Measurements from ENCODE around the gene SLC2A13. TPM values are rescaled to one million over a fixed set of nuclear protein-coding genes. Genes with fewer than 3 reads are reported as not detected.

SLC2A13 gene
- total RNA-seq, 1 donor from 2014 or later, result 15.8 TPM

- no peak for TF ChIP-seq CTCF (IDR thresholded peaks at IDR 0.05; ENCODE audit: unreplicated experiment)
- no peak for DNase-seq (ENCODE audit: low spot score)
- Mint-ChIP-seq H3K27me3 (ENCODE audit: unreplicated experiment) (no peaks in the 10 kb centered on the region), H3K27ac (ENCODE audit: unreplicated experiment) (no peak overlapping the region), H3K4me3 (ENCODE audit: unreplicated experiment) (no peak overlapping the region), H3K36me3 (ENCODE audit: low read depth, unreplicated experiment) (peaks cover 21% of the 10 kb centered on the region), H3K9me3 (ENCODE audit: unreplicated experiment) (peaks cover 7% of the 10 kb centered on the region), H3K4me1 (ENCODE audit: unreplicated experiment) (no peaks in the 10 kb centered on the region)
Measured at GRCh38 chr12:39878753-39879152, 227.1 kb downstream of the SLC2A13 start.

DNA sequence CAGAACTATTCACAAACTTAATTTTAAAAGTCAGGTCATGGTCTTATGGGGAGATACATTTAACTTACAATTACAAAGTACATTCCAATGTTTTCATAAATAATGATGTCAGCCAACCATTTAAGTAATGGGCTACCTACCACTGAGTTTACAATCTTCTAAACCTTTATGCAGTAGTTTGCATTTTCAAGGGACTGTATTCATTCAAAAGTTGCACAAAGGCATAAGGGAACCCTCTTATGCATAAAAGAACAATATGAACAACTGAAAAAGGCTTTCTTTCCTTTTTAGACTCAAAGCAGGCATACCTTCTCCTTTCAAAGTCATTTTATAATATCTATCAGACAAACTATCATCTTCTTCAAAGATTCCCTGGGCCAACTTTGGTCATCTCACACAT is 230.2 kb downstream of the SLC2A13 start:
- Mint-ChIP-seq H3K27me3 (ENCODE audit: unreplicated experiment) (no peaks in the 10 kb centered on the region), H3K4me3 (ENCODE audit: unreplicated experiment) (no peak overlapping the region), H3K36me3 (ENCODE audit: low read depth, unreplicated experiment) (peaks cover 21% of the 10 kb centered on the region), H3K27ac (ENCODE audit: unreplicated experiment) (no peak overlapping the region), H3K9me3 (ENCODE audit: unreplicated experiment) (peaks cover 7% of the 10 kb centered on the region), H3K4me1 (ENCODE audit: unreplicated experiment) (no peaks in the 10 kb centered on the region)
- TF ChIP-seq CTCF (IDR thresholded peaks at IDR 0.05; ENCODE audit: unreplicated experiment), result no peak
- DNase-seq (ENCODE audit: low spot score), result no peak

DNA sequence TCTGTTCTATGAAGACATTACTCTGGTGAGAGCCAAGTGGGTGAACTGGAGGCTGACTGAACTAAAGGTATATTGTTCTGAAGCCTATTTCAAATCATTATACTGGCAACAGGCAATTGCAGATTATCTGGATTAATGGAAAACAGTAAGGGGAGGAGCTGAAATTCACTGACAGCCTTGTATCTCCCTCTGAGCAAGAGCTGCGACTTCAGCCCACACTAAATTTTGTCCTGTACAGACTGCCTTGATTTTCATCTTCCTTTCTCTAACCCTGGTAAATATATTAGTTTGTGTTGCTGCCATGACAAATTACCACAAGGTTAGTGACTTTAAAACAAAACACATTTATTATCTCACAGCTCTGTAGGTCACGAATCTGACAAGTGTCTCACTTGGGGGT is 231.1 kb downstream of the SLC2A13 start:
- H3K9me3 Mint-ChIP-seq (ENCODE audit: unreplicated experiment), result peaks cover 7% of the 10 kb centered on the region
- H3K4me1 Mint-ChIP-seq (ENCODE audit: unreplicated experiment), result no peaks in the 10 kb centered on the region
- H3K27ac Mint-ChIP-seq (ENCODE audit: unreplicated experiment), result no peak overlapping the region
- no peak for DNase-seq (ENCODE audit: low spot score)
- peaks cover 18% of the 10 kb centered on the region for H3K36me3 Mint-ChIP-seq (ENCODE audit: low read depth, unreplicated experiment)
- no peaks in the 10 kb centered on the region for H3K27me3 Mint-ChIP-seq (ENCODE audit: unreplicated experiment)
- TF ChIP-seq CTCF (IDR thresholded peaks at IDR 0.05; ENCODE audit: unreplicated experiment), result no peak
- H3K4me3 Mint-ChIP-seq (ENCODE audit: unreplicated experiment), result no peak overlapping the region

DNA sequence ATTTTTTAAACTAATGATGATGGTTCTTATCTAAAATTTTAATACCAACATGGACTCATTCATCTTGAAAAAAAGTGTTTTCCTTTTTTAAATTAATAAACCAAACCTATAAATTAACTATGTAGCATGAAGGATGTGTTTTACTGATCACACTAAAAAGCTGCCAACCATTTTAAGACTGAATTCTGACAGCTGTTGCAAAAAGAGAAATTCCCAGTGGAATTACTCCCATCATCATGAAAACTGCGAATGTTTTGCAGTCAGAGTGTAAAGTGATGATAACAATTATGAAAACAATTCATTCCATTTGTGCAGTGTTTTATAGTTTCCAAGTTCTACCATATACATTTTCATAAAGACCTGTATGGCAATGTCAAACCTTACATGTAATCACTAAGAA is 232.8 kb downstream of the SLC2A13 start:
- H3K4me3 Mint-ChIP-seq (ENCODE audit: unreplicated experiment), result no peak overlapping the region
- H3K4me1 Mint-ChIP-seq (ENCODE audit: unreplicated experiment), result no peaks in the 10 kb centered on the region
- H3K27me3 Mint-ChIP-seq (ENCODE audit: unreplicated experiment), result no peaks in the 10 kb centered on the region
- peaks cover 2% of the 10 kb centered on the region for H3K9me3 Mint-ChIP-seq (ENCODE audit: unreplicated experiment)
- H3K36me3 Mint-ChIP-seq (ENCODE audit: low read depth, unreplicated experiment), result peaks cover 7% of the 10 kb centered on the region
- no peak overlapping the region for H3K27ac Mint-ChIP-seq (ENCODE audit: unreplicated experiment)
- DNase-seq (ENCODE audit: low spot score), result no peak
- no peak for TF ChIP-seq CTCF (IDR thresholded peaks at IDR 0.05; ENCODE audit: unreplicated experiment)

DNA sequence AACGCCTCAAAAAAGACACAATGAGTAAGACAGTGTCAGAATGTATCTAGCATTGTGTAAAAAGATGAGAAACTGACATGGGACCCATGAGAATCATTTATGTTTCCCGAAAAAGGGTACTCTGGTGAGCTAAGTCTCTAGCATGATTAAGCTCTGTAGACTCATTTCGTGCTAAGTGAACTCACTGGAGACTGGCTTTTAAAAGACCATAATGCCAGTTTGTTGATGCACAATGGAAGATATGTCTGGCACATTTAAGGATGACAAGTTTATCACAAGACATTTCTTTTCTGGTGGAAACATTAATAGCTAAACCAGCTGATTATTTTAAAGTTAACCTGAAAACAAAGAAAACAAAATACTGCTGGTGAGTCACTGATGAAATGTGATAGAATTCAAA is 233.5 kb downstream of the SLC2A13 start:
- H3K27ac Mint-ChIP-seq (ENCODE audit: unreplicated experiment), result no peak overlapping the region
- peaks cover 4% of the 10 kb centered on the region for H3K36me3 Mint-ChIP-seq (ENCODE audit: low read depth, unreplicated experiment)
- TF ChIP-seq CTCF (IDR thresholded peaks at IDR 0.05; ENCODE audit: unreplicated experiment), result no peak
- DNase-seq (ENCODE audit: low spot score), result no peak
- no peaks in the 10 kb centered on the region for H3K27me3 Mint-ChIP-seq (ENCODE audit: unreplicated experiment)
- H3K4me1 Mint-ChIP-seq (ENCODE audit: unreplicated experiment), result no peaks in the 10 kb centered on the region
- H3K4me3 Mint-ChIP-seq (ENCODE audit: unreplicated experiment), result no peak overlapping the region
- no peaks in the 10 kb centered on the region for H3K9me3 Mint-ChIP-seq (ENCODE audit: unreplicated experiment)

Measured in endothelial cell (in vitro differentiated cells).